Loucy (cell line): ENCODE data around the gene FGFRL1.
"Not testable (repeated sequence)": the region's sequence is repeated elsewhere in the genome, so short reads cannot be mapped to it uniquely, and the experiment has no call there.

Source experiments
- CTCF ChIP-seq: fragments of 200-600 bp; sonication (generic); conservative IDR thresholded peaks from 2 replicates; pipeline ENCODE4 v1.5.1; 2014; ENCODE audit warnings: mild to moderate bottlenecking, antibody characterized with exemption, low read length
- EZH2phosphoT487 ChIP-seq: fragments of 200-600 bp; IDR thresholded peaks from 2 replicates; pipeline ENCODE4 v1.6.1; 2018; ENCODE audit warnings: antibody characterized with exemption, mild to moderate bottlenecking, moderate library complexity, borderline replicate concordance

GRCh38 chr4:999240-999863 is 12.1 kb upstream of the FGFRL1 start:
- not testable (repeated sequence) for TF ChIP-seq CTCF, EZH2phosphoT487
